RWPE1 (cell line): ENCODE measurements around the gene KDM8.
"Not testable (repeated sequence)": the region's sequence is repeated elsewhere in the genome, so short reads cannot be mapped to it uniquely, and the experiment has no call there.

Source experiments
- CTCF ChIA-PET: fragments of 350-600 bp; sonication (Branson Sonifier 250); formaldehyde crosslinking; extraction: SDS; loops from one replicate; lab custom pipeline; 2021; lab: Yijun Ruan, JAX
- POLR2A ChIA-PET: fragments of 400-600 bp; formaldehyde crosslinking; extraction: SDS; loops from one replicate; lab custom pipeline; 2020; ENCODE audit warnings: antibody characterized with exemption; ENCODE audit not compliant: low non-redundant PET; lab: Yijun Ruan, JAX
- DNase-seq: peaks from one replicate; pipeline ENCODE4 v3.0.0; 2012; ENCODE audit warnings: low spot score
- H3K27ac ChIP-seq: fragments of 450-650 bp; 2 replicates; pipeline ENCODE4 v1.5.1; 2017
- TF ChIP-seq, protein P1 (sequence below): fragments of 450-650 bp; conservative IDR thresholded peaks from 2 replicates; pipeline ENCODE4 v1.5.1; 2017; ENCODE audit warnings: low read depth, mild to moderate bottlenecking

KDM8 gene

DNA sequence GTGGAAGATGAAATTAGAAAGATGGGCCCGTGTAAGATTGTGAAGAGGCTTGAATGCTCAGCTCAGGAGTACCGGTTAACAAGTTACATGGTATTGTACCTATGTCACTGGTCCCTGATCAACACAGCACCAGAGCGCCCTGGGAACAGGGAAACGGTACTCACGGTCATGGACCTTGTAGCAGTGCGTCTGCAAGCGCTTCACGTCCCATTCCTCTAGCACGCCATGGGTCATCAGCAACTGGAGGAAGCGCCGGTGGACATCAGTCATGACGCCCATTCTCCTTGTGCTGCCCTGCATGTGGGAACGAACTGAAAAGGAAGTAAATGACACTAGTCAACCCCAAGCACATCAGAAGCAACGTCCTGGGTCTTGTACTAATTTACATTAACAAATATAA, 53.9 kb downstream of the KDM8 start:
- no peak overlapping the region; the same call in 1 of the 2 replicates for H3K27ac ChIP-seq
- ChIA-PET CTCF (no interaction called here), POLR2A (no interaction called here)
- no peak for DNase-seq
- TF ChIP-seq, protein P1, sequence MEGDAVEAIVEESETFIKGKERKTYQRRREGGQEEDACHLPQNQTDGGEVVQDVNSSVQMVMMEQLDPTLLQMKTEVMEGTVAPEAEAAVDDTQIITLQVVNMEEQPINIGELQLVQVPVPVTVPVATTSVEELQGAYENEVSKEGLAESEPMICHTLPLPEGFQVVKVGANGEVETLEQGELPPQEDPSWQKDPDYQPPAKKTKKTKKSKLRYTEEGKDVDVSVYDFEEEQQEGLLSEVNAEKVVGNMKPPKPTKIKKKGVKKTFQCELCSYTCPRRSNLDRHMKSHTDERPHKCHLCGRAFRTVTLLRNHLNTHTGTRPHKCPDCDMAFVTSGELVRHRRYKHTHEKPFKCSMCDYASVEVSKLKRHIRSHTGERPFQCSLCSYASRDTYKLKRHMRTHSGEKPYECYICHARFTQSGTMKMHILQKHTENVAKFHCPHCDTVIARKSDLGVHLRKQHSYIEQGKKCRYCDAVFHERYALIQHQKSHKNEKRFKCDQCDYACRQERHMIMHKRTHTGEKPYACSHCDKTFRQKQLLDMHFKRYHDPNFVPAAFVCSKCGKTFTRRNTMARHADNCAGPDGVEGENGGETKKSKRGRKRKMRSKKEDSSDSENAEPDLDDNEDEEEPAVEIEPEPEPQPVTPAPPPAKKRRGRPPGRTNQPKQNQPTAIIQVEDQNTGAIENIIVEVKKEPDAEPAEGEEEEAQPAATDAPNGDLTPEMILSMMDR: no peak

DNA sequence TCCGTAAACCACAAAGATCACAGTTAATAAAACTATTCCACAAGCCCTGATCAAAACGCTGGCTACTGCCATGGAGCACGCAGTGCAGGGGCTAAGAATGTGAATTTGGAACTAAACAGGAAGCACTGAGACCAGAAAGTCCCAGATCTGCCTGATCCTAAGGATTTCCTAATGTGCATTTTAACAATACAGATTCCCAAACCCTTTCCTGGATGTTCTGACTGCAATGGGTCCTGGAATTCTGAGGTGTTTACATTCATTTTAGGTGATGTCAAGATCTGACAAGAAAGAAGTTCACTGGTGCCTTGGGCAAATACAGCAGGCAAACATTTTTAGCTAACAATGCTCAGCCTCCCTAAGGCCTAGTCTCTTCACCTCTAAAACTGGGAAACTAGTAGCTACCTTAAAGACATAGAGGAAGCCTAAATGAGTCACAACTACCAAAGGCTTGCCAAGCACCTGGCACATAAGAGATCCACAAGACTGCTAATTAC, 55.0 kb downstream of the KDM8 start:
- ChIA-PET POLR2A (no interaction called here), CTCF (no interaction called here)

DNA sequence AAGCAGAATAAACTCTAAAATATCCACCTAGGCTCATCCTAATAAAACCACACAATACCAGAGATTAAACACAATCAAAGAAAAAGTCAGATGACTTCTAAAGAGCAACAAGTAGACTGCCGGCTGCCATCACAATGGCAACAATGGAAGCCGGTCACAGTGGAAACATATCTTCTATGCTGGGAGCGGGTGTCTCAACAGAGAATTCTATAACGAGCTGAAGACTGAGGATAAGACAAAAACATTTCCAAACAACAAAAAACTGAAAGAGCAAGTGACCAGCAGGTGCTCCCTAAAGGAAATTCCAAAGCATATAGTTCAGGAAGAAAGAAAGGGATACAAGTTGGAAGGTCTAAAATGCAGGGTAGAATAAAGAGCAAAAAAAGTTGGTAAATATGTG, 56.4 kb downstream of the KDM8 start:
- POLR2A ChIA-PET: no interaction called here
- CTCF ChIA-PET: interaction anchor here (0.7 kb wide), 1 partner anchor 24 kb away, joined by 6 read pairs; no protein-coding TSS in a partner anchor
- no peak for DNase-seq
- H3K27ac ChIP-seq: no peak overlapping the region
- TF ChIP-seq, protein P1: no peak

More for the DNA sequence above, 55.0 kb downstream of the KDM8 start:
- DNase-seq: peak; percentile 56
- peak overlapping the region; percentile 72 for H3K27ac ChIP-seq
- TF ChIP-seq, protein P1: no peak

DNA sequence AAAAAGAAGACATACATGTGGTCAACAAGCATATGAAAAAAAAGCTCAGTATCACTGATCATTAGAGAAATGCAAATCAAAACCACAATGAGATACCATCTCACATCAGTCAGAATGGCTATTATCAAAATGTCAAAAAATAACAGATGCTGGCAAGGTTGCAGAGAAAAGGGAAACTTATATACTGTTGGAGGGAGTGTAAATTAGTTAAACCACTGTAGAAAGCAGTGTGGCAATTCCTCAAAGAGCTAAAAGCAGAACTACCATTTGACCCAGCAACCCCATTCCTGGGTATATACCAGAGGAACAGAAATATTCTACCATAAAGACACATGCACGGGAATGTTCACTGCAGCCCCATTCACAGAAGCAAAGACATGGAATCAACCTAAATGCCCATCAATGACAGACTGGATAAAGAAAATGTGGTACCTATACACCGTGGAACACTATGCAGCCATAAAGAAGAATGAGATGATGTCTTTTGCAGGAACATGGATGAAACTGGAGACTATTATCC, 59.6 kb downstream of the KDM8 start:
- H3K27ac ChIP-seq, CTCF ChIA-PET, DNase-seq: not testable (repeated sequence)
- POLR2A ChIA-PET: interaction anchor here (0.5 kb wide), 1 partner anchor 59 kb away, joined by 4 read pairs; no protein-coding TSS in a partner anchor

DNA sequence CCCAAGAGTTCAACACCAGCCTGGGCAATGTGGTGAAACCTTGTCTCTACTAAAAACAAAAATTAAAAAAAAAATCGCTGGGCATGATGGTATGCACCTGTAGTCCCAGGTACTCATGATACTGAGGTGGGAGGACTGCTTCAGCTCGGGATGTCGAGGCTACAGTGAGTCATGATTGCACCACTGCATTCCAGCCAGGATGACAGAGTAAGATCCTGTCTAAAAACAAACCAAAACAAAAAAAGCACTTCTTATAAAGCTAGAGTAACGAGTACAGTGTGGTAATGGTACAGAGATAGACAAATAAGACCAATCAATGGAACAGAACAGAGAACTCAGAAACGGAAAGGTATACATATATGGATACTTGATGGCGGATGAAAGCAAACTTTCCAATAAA, 60.8 kb downstream of the KDM8 start:
- H3K27ac ChIP-seq: peak overlapping the region; percentile 48
- ChIA-PET POLR2A (no interaction called here), CTCF (interaction anchor here (0.6 to 0.7 kb wide), 2 partner anchors 59 to 1987 kb away, joined by 3 to 4 read pairs; no protein-coding TSS in a partner anchor)
- TF ChIP-seq, protein P1: no peak
- peak; percentile 48 for DNase-seq

DNA sequence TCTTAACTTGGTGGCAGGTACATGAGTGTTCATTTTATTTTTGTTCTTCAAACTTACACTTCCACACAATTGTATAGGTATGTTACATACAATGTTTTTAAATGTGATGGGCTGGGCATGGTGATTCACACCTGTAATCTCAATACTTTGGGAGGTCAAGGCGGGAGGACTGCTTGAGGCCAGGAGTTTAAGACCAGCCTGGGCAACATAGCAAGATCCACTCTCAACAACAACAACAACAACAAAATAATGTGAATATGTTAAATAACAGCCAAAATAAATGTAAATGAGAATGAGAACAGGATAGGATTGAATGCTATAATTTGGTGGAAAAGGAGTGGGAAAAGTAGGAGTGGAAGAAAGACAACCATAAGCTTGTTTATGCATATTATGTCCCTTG, 62.7 kb downstream of the KDM8 start:
- ChIA-PET POLR2A (no interaction called here), CTCF (no interaction called here)
- no peak overlapping the region for H3K27ac ChIP-seq
- TF ChIP-seq, protein P1: no peak
- DNase-seq: no peak

DNA sequence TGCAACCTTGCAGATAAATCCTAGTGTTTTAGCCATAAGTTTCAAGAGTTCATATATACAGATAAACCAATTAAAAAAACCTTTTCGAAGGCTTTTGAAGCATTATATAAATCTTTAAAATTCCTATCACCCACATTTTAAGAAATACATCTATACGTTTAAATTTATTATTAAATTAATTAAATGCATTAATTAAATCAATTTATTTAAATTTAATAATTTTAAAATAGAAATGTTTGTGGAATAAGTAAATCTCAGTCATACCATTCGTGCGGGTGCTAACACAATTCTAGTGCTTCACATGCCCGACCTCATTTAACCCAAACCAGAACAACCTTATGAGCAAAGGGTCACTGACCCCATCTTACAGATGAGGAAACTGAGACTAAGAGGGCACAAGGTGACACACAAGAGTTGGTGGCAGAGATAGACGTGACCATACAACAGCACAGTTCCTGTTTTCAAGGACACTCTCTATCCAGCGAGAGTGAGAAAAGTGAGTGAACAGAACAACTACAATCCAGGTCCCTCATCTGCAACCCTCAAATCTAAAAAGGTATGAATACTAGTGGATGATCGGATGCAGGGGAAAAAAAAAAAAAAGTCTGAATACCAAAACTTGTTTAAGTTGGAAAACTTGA, 63.8 kb downstream of the KDM8 start:
- POLR2A ChIA-PET: no interaction called here
- no peak for DNase-seq
- TF ChIP-seq, protein P1: no peak
- CTCF ChIA-PET: interaction anchor here (0.5 kb wide), 1 partner anchor 16 kb away, joined by 3 read pairs; no protein-coding TSS in a partner anchor
- no peak overlapping the region for H3K27ac ChIP-seq
